Measurements from ENCODE around the gene KCNN3. TPM values are rescaled to one million over a fixed set of nuclear protein-coding genes. Genes with fewer than 3 reads are reported as not detected.

The KCNN3 gene
- total RNA-seq, 1 experiment from 2014 or later, result 0.73 TPM

DNA sequence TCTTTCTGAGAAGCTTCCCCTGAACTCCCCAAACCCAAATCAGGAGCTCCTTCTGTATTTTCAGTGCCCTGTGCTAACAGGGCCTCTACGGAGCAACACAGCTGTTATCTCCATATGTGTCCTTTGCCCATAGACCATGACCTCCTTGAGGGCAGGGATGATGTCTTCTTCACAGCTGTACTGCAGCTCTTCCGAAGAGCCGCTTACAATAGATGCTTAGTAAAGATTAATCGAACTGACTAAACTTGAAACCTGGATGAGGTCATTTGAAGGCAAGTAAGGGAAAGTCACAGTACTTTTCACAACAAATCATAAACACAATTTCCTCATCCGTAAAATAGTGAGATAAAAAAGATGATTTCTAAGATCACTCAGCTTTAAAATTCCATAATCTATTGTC, 4.4 kb upstream of the KCNN3 start:
- no peak overlapping the region for H3K27ac ChIP-seq (ENCODE audit: low read depth, low read length, poor library complexity, severe bottlenecking)
- H3K9me3 ChIP-seq (ENCODE audit: low read depth, low read length, poor library complexity, severe bottlenecking), result no peaks in the 10 kb centered on the region
- peaks cover 16% of the 10 kb centered on the region for H3K4me1 ChIP-seq (ENCODE audit: insufficient read depth, low read length, poor library complexity, severe bottlenecking)
- intact Hi-C loops (cut with micrococcal nuclease; ENCODE audit: unreplicated experiment), result loop anchor here (5.0 to 10.0 kb wide), 3 partner anchors 63 to 390 kb away; partner anchors contain the start of gene PMVK
- H3K4me3 ChIP-seq (ENCODE audit: low read depth, low read length, poor library complexity, severe bottlenecking), result no peak overlapping the region
- no peak for TF ChIP-seq EZH2 (IDR thresholded peaks at IDR 0.05; ENCODE audit: borderline replicate concordance, low read depth, low read length, poor library complexity, severe bottlenecking)
- TF ChIP-seq, protein P1, sequence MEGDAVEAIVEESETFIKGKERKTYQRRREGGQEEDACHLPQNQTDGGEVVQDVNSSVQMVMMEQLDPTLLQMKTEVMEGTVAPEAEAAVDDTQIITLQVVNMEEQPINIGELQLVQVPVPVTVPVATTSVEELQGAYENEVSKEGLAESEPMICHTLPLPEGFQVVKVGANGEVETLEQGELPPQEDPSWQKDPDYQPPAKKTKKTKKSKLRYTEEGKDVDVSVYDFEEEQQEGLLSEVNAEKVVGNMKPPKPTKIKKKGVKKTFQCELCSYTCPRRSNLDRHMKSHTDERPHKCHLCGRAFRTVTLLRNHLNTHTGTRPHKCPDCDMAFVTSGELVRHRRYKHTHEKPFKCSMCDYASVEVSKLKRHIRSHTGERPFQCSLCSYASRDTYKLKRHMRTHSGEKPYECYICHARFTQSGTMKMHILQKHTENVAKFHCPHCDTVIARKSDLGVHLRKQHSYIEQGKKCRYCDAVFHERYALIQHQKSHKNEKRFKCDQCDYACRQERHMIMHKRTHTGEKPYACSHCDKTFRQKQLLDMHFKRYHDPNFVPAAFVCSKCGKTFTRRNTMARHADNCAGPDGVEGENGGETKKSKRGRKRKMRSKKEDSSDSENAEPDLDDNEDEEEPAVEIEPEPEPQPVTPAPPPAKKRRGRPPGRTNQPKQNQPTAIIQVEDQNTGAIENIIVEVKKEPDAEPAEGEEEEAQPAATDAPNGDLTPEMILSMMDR (conservative IDR thresholded peaks at IDR 0.05; ENCODE audit: low read depth, low read length), result no peak
- no peaks in the 10 kb centered on the region for H3K27me3 ChIP-seq (replicated peaks; ENCODE audit: insufficient read depth, low read depth, low read length, poor library complexity)
- POLR2A ChIA-PET (ENCODE audit: low non-redundant PET), result no interaction called here
- no peak for DNase-seq (ENCODE audit: low spot score)
- no peaks in the 10 kb centered on the region for H3K36me3 ChIP-seq (ENCODE audit: insufficient read depth, low read length, poor library complexity, severe bottlenecking)
- BruUV-seq (replicated peaks), result no TSS peak
- CTCF ChIA-PET, result interaction anchor here (0.6 kb wide), 1 partner anchor 65 kb away, joined by 3 read pairs; no protein-coding TSS in a partner anchor

DNA sequence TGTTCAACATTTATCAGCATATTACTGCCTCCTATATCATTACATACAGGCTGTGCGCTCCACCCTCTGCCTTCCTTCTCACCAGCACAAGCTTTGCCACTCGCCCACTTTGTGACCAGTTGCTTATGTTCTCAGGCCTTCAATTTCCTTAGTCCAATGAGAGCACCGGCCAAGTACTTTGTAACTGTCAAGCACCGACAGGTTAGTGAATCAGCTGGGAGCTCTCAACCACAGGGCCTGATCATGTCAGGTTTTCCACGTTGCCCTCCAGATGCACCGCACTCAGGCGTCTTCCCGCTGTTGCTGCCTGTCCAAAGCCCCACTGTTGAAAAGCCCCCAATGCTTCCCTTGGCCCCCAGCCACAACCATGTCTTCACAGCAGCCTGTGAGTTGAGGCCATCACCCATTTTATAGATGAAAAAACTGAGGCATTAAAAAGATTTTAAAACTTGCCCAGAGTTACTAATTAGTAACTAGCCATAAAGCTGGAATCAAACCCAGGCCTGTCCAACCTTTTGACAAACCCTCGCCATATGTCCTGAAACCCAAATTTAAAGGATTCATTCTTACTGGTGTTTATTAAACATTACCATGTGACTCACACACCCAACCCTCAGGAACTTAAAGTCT, 3.4 kb upstream of the KCNN3 start:
- Histone ChIP-seq H3K4me3 (ENCODE audit: low read depth, low read length, poor library complexity, severe bottlenecking) (no peak overlapping the region), H3K9me3 (ENCODE audit: low read depth, low read length, poor library complexity, severe bottlenecking) (no peaks in the 10 kb centered on the region), H3K27me3 (replicated peaks; ENCODE audit: insufficient read depth, low read depth, low read length, poor library complexity) (no peaks in the 10 kb centered on the region), H3K4me1 (ENCODE audit: insufficient read depth, low read length, poor library complexity, severe bottlenecking) (peaks cover 23% of the 10 kb centered on the region), H3K36me3 (ENCODE audit: insufficient read depth, low read length, poor library complexity, severe bottlenecking) (no peaks in the 10 kb centered on the region), H3K27ac (ENCODE audit: low read depth, low read length, poor library complexity, severe bottlenecking) (no peak overlapping the region)
- POLR2A ChIA-PET (ENCODE audit: low non-redundant PET), result no interaction called here
- DNase-seq (ENCODE audit: low spot score), result no peak
- no TSS peak for BruUV-seq (replicated peaks)
- intact Hi-C loops (cut with micrococcal nuclease; ENCODE audit: unreplicated experiment), result loop anchor here (5.0 to 10.0 kb wide), 3 partner anchors 64 to 389 kb away; partner anchors contain the start of gene PMVK
- no peak for TF ChIP-seq EZH2 (IDR thresholded peaks at IDR 0.05; ENCODE audit: borderline replicate concordance, low read depth, low read length, poor library complexity, severe bottlenecking)
- TF ChIP-seq, protein P1 (conservative IDR thresholded peaks at IDR 0.05; ENCODE audit: low read depth, low read length), result no peak
- CTCF ChIA-PET, result no interaction called here

DNA sequence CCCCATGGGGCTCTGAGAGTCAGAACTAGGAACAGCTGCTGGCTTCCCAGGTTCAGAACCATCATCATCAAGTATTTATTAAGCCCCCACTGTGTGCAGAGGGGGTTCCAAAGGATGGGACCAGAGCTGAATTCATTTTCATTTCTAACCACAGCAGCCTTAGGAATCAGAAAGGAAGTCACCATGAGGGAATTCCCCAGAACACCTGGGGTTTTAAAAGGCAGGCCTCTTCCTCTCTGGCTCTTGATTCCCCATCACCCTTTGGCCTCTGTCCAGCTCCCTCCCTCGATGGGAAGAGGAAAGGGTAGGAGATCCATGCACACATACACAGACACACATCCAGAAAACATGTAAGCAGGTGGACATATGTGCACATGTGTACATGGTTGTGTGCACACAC, 1.3 kb upstream of the KCNN3 start:
- H3K27ac ChIP-seq (ENCODE audit: low read depth, low read length, poor library complexity, severe bottlenecking), result no peak overlapping the region
- BruUV-seq (replicated peaks), result no TSS peak
- no peaks in the 10 kb centered on the region for H3K36me3 ChIP-seq (ENCODE audit: insufficient read depth, low read length, poor library complexity, severe bottlenecking)
- H3K4me3 ChIP-seq (ENCODE audit: low read depth, low read length, poor library complexity, severe bottlenecking), result no peak overlapping the region
- intact Hi-C loops (cut with micrococcal nuclease; ENCODE audit: unreplicated experiment), result loop anchor here (5.0 to 10.0 kb wide), 3 partner anchors 66 to 387 kb away; partner anchors contain the start of gene PMVK
- H3K27me3 ChIP-seq (replicated peaks; ENCODE audit: insufficient read depth, low read depth, low read length, poor library complexity), result no peaks in the 10 kb centered on the region
- no peak for DNase-seq (ENCODE audit: low spot score)
- H3K9me3 ChIP-seq (ENCODE audit: low read depth, low read length, poor library complexity, severe bottlenecking), result no peaks in the 10 kb centered on the region
- H3K4me1 ChIP-seq (ENCODE audit: insufficient read depth, low read length, poor library complexity, severe bottlenecking), result peaks cover 37% of the 10 kb centered on the region
- TF ChIP-seq, protein P1 (conservative IDR thresholded peaks at IDR 0.05; ENCODE audit: low read depth, low read length), result no peak
- TF ChIP-seq EZH2 (IDR thresholded peaks at IDR 0.05; ENCODE audit: borderline replicate concordance, low read depth, low read length, poor library complexity, severe bottlenecking), result no peak
- ChIA-PET CTCF (interaction anchor here (0.5 kb wide), 1 partner anchor 200 kb away, joined by 5 read pairs; no protein-coding TSS in a partner anchor), POLR2A (ENCODE audit: low non-redundant PET) (no interaction called here)
